Measurements from ENCODE around the gene CHID1.

- TF ChIP-seq CTCF (IDR thresholded peaks at IDR 0.05; ENCODE audit: low read depth, low read length, poor library complexity, severe bottlenecking), result no peak
- TF ChIP-seq EZH2phosphoT487 (IDR thresholded peaks at IDR 0.05; ENCODE audit: borderline replicate concordance, low read length), result no peak
These were observed 42.7 kb downstream of the CHID1 start for GRCh38 chr11:867856-868358.
